HCT116 (cell line): Measurements from ENCODE around the gene TAMALIN. TPM values are rescaled to one million over a fixed set of nuclear protein-coding genes. Genes with fewer than 3 reads are reported as not detected.

Experiments used
- ATAC-seq: fragments of 200-7000 bp; cut with Tn5 transposase; 2 replicates; pipeline ENCODE4 v1.9.1; 2020; ENCODE audit warnings: mild to moderate bottlenecking, moderate library complexity
- BruUV-seq: library from RNA; stranded (reverse); fragments of 400-500 nt; replicated peaks from 2 replicates; lab custom pipeline; 2021; lab: Mats Ljungman, UMichigan
- CTCF ChIA-PET: fragments of 300-600 bp; sonication (Branson Sonifier 250); formaldehyde crosslinking; loops from one replicate; lab custom pipeline; 2021; ENCODE audit warnings: antibody characterized with exemption; lab: Charles Lee
- POLR2A ChIA-PET: fragments of 300-600, 350-600 bp; sonication (Branson Sonifier 250); formaldehyde crosslinking; loops from one replicate; lab custom pipeline; 2021; ENCODE audit warnings: antibody characterized with exemption; lab: Charles Lee
- RAD21 ChIA-PET, 2 experiments: fragments of 300-600 bp; sonication (Branson Sonifier 250); formaldehyde crosslinking; loops; one replicate each; lab custom pipeline; 2023; ENCODE audit warnings: low total read pairs in 2 of 2; ENCODE audit not compliant: uncharacterized antibody in 2 of 2, unreplicated experiment in 2 of 2, low non-redundant PET in 1 of 2; lab: Charles Lee
- DNase-seq: peaks from one replicate; pipeline ENCODE4 v3.0.0-alpha.2; 2010; ENCODE audit warnings: low read depth, low spot score
- H2AFZ ChIP-seq: fragments of 200-600 bp; shearing (Covaris generic), sonication (generic); 2 replicates; pipeline ENCODE4 v1.6.1; 2017; ENCODE audit warnings: low read depth, mixed run types, mixed read lengths, antibody characterized with exemption, low read length; ENCODE audit not compliant: poor library complexity, severe bottlenecking
- H3K27ac ChIP-seq: 2 replicates; pipeline ENCODE4 v1.5.1; 2012; ENCODE audit warnings: low read depth, low read length
- H3K27me3 ChIP-seq: fragments of 200-600 bp; sonication (generic); 2 replicates; pipeline ENCODE4 v1.6.1; 2016; ENCODE audit warnings: mixed run types, low read length, mixed read lengths; ENCODE audit not compliant: insufficient read depth
- H3K36me3 ChIP-seq, 2 experiments: fragments of 200-500 bp in 1 of 2; fragments of 200-600 bp in 1 of 2; sonication (Bioruptor generic) in 1 of 2; sonication (generic) in 1 of 2; 2 replicates each; pipeline versions ENCODE4 v1.5.1 to v1.6.1; 2014 to 2016; ENCODE audit warnings: low read length in 2 of 2, inconsistent platforms in 1 of 2, mixed read lengths in 1 of 2, mixed run types in 1 of 2; ENCODE audit not compliant: insufficient read depth in 2 of 2, control insufficient read depth in 1 of 2
- H3K4me1 ChIP-seq, 2 experiments: fragments of 200-600 bp in 1 of 2; sonication (generic) in 1 of 2; 2 replicates each; pipeline versions ENCODE4 v1.5.1 to v1.6.1; 2012 to 2017; ENCODE audit warnings: low read length in 2 of 2, inconsistent platforms in 1 of 2, mild to moderate bottlenecking in 1 of 2, mixed read lengths in 1 of 2, mixed run types in 1 of 2, moderate library complexity in 1 of 2; ENCODE audit not compliant: insufficient read depth in 2 of 2, control insufficient read depth in 1 of 2
- H3K4me2 ChIP-seq: fragments of 200-600 bp; sonication (generic); 2 replicates; pipeline ENCODE4 v1.6.1; 2017; ENCODE audit warnings: mixed run types, low read length, mixed read lengths
- H3K4me3 ChIP-seq, 2 experiments: fragments of 200-600 bp in 1 of 2; sonication (generic) in 1 of 2; replicated peaks in 1 of 2; 2 replicates each; pipeline ENCODE4 v1.5.1; 2011 to 2016; ENCODE audit warnings: low read length in 2 of 2, control low read depth in 1 of 2, low read depth in 1 of 2, mild to moderate bottlenecking in 1 of 2, mixed read lengths in 1 of 2, mixed run types in 1 of 2
- H3K79me2 ChIP-seq: fragments of 200-600 bp; sonication (generic); 2 replicates; pipeline ENCODE4 v1.6.1; 2017; ENCODE audit warnings: mild to moderate bottlenecking, mixed run types, low read length, moderate library complexity, mixed read lengths; ENCODE audit not compliant: insufficient read depth
- H3K9ac ChIP-seq: fragments of 200-600 bp; sonication (generic); 2 replicates; pipeline ENCODE4 v1.6.1; 2016; ENCODE audit warnings: low read length, mixed read lengths
- H3K9me2 ChIP-seq: fragments of 200-600 bp; sonication (generic), shearing (Covaris generic); 2 replicates; pipeline ENCODE4 v1.6.1; 2017; ENCODE audit warnings: mixed run types, mild to moderate bottlenecking, moderate library complexity; ENCODE audit not compliant: insufficient read depth
- H3K9me3 ChIP-seq, 2 experiments: fragments of 200-500 bp in 1 of 2; fragments of 200-600 bp in 1 of 2; sonication (Bioruptor generic) in 1 of 2; sonication (generic) in 1 of 2; 2 replicates each; pipeline ENCODE4 v1.6.1; 2014 to 2017; ENCODE audit warnings: low read length in 2 of 2, mixed read lengths in 2 of 2, inconsistent platforms in 1 of 2, low read depth in 1 of 2, mild to moderate bottlenecking in 1 of 2, mixed run types in 1 of 2, moderate library complexity in 1 of 2; ENCODE audit not compliant: control insufficient read depth in 1 of 2, insufficient read depth in 1 of 2
- H4K20me1 ChIP-seq: fragments of 200-600 bp; sonication (generic), shearing (Covaris generic); 2 replicates; pipeline ENCODE4 v1.6.1; 2017; ENCODE audit warnings: mixed run types, mild to moderate bottlenecking, moderate library complexity; ENCODE audit not compliant: insufficient read depth
- ATF3 ChIP-seq: IDR thresholded peaks from 2 replicates; pipeline ENCODE4 v1.6.1; 2012
- POLR2A ChIP-seq: IDR thresholded peaks from 2 replicates; pipeline ENCODE4 v1.7.0; 2011; ENCODE audit warnings: borderline replicate concordance; ENCODE audit not compliant: insufficient read depth, insufficient read length; ENCODE audit errors: extremely low read depth
- POLR2AphosphoS5 ChIP-seq: IDR thresholded peaks from 2 replicates; pipeline ENCODE4 v1.6.1; 2011; ENCODE audit warnings: mild to moderate bottlenecking, low read depth, low read length, moderate library complexity
- YY1 ChIP-seq: IDR thresholded peaks from 2 replicates; pipeline ENCODE4 v1.6.1; 2011; ENCODE audit warnings: low read length, low read depth, moderate library complexity, mild to moderate bottlenecking; ENCODE audit not compliant: insufficient replicate concordance; ENCODE audit errors: extremely low read depth
- ZNF274 ChIP-seq: fragments of 200-500 bp; sonication (Bioruptor generic); IDR thresholded peaks from 2 replicates; pipeline ENCODE4 v1.6.1; 2014; ENCODE audit warnings: mild to moderate bottlenecking, low read depth, low read length, inconsistent platforms
- intact Hi-C: fragments of 100-400 bp; cut with micrococcal nuclease; formaldehyde crosslinking; loops from 2 replicates; pipeline ENCODE4 v1.10.0; 2022
- total RNA-seq: library from RNA; stranded (reverse); gene quantifications from one replicate; pipeline ENCODE4 v1.2.1, GENCODE V29; 2021; ENCODE audit not compliant: unreplicated experiment

The TAMALIN gene
- total RNA-seq, 1 experiment from 2014 or later, result 1.1 TPM

- ATAC-seq, result no peak
- TF ChIP-seq POLR2AphosphoS5, result no peak
- no peak for TF ChIP-seq POLR2A
- no peak for TF ChIP-seq ZNF274
- TF ChIP-seq ATF3, result no peak
- H3K27ac ChIP-seq, result no peak overlapping the region
- no peaks in the 10 kb centered on the region for H3K9me2 ChIP-seq
- H3K36me3 ChIP-seq, result peaks cover 3 to 8% of the 10 kb centered on the region in 2 experiments; a peak in 2 of 4 replicates
- H2AFZ ChIP-seq, result no peak overlapping the region
- no peaks in the 10 kb centered on the region for H3K9me3 ChIP-seq
- ChIA-PET CTCF (interaction anchor here (1.8 kb wide), 1 partner anchor 34 kb away, joined by 6 read pairs; no protein-coding TSS in a partner anchor), POLR2A (interaction anchor here (1.3 to 1.8 kb wide), 2 partner anchors 7 to 10 kb away, joined by 4 to 6 read pairs; partner anchors contain the start of gene NR4A1), RAD21 (no interaction called here)
- no peak overlapping the region for H3K4me3 ChIP-seq
- no peak for DNase-seq
- H3K27me3 ChIP-seq, result no peaks in the 10 kb centered on the region
- H3K9ac ChIP-seq, result no peak overlapping the region
- H3K4me1 ChIP-seq, result peaks cover 0 to 6% of the 10 kb centered on the region in 2 experiments; a peak in 2 of 4 replicates
- H3K4me2 ChIP-seq, result no peak overlapping the region
- intact Hi-C loops, result no loop called here
- BruUV-seq, result no TSS peak
- H3K79me2 ChIP-seq, result peaks cover 7% of the 10 kb centered on the region; the same call in 1 of the 2 replicates
- H4K20me1 ChIP-seq, result no peaks in the 10 kb centered on the region
Measured at GRCh38 chr12:52058631-52059361, 52.0 kb downstream of the TAMALIN start.

GRCh38 chr12:52059582-52060497, 53.1 kb downstream of the TAMALIN start:
- Histone ChIP-seq H3K4me1 (peaks cover 0 to 17% of the 10 kb centered on the region in 2 experiments; a peak in 2 of 4 replicates), H3K27ac (no peak overlapping the region), H4K20me1 (no peaks in the 10 kb centered on the region), H3K27me3 (no peaks in the 10 kb centered on the region), H3K4me3 (no peak overlapping the region), H3K4me2 (no peak overlapping the region), H3K36me3 (peaks cover 3 to 8% of the 10 kb centered on the region in 2 experiments; a peak in 2 of 4 replicates), H3K9me2 (no peaks in the 10 kb centered on the region), H3K9me3 (no peaks in the 10 kb centered on the region), H3K79me2 (no peaks in the 10 kb centered on the region), H3K9ac (no peak overlapping the region), H2AFZ (no peak overlapping the region)
- peak; percentile 63 for DNase-seq
- POLR2A ChIA-PET, result interaction anchor here (1.3 to 1.8 kb wide), 2 partner anchors 8 to 9 kb away, joined by 4 to 6 read pairs; partner anchors contain the start of gene NR4A1
- BruUV-seq, result no TSS peak
- RAD21 ChIA-PET, result no interaction called here
- TF ChIP-seq POLR2AphosphoS5, result 0 out of 2 replicates have a peak, but pooled peaks have one; percentile 14
- no peak for TF ChIP-seq YY1
- CTCF ChIA-PET, result interaction anchor here (1.0 to 5.7 kb wide), 3 partner anchors 9 to 35 kb away, joined by 5 to 27 read pairs (median 6); partner anchors contain the start of gene ATG101
- no peak for ATAC-seq
- intact Hi-C loops, result no loop called here
